Astrocyte of the hippocampus (primary cell): Measurements from ENCODE around the gene G6PC3.

ENCODE experiments used
- DNase-seq: peaks from one replicate; pipeline ENCODE4 v3.0.0; 2011; ENCODE audit warnings: low read depth, low spot score

Gene G6PC3

DNA sequence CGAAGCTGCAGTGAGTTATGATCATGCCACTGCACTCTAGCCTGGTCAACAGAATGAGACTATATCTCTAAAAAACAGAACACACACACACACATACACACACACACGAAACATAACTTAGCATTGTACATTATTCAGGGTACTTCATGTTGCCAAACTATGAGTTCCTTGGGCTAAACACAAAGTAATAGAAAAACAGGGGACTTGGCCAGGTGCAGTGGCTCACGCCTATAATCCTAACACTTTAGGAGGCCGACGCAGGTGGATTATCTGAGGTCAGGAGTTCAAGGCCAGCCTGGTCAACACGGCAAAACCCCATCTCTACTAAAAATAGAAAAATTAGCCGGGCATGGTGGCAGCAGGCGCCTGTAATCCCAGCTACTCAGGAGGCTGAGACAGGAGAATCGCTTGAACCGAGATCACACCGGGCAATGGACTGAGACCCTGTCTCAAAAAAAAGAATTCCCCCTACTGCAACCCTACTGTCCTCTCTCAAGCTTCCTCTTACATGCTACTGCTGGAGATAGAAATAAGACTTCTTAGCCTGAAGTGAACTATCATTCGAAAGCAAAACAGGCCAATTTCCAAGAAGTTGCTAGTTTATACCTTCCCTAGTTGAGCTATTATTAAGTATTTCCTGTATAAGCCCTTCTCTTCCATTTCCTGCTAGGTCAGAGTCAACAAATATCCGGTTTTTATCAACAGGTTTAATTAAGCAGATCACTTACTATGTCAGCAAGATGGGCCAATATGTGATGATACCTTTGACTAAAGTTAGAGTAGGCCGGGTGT, 11.2 kb upstream of the G6PC3 start:
- no peak for DNase-seq

DNA sequence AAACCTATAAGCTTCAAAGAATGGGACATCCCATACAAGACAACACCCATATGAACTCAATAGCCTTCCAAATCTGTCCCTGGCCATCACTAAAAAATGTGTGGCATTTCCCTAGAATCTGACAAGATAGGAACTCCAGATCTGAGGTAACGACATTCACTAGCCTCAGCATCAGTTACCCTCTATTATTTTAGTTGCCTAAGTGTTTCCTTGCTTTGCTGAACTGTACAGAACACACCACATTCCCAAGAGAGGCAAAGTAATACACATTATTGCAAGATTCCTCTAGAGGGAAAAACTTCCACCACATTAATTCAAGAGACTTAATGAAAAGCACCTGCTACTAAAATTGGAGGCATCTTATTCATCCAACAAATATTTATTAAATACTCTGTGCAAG, 9.1 kb upstream of the G6PC3 start:
- no peak for DNase-seq

DNA sequence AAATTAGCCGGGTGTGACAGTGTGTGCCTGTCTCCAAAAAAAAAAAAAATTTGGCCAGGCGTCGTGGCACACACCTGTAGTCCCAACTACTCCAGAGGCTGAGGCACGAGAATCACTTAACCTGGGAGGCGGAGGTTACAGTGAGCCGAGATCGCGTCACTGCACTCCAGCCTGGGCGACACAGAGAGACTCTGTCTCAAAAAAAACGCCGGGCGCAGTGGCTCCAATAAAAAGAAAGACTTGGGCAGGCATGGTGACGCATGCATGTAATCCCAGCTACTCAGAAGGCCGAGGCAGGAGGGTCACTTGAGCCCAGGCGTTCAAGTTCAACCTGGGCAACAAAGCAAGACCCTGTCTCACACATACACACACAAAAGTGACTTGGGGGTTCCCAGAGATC, 7.7 kb upstream of the G6PC3 start:
- DNase-seq: no peak

DNA sequence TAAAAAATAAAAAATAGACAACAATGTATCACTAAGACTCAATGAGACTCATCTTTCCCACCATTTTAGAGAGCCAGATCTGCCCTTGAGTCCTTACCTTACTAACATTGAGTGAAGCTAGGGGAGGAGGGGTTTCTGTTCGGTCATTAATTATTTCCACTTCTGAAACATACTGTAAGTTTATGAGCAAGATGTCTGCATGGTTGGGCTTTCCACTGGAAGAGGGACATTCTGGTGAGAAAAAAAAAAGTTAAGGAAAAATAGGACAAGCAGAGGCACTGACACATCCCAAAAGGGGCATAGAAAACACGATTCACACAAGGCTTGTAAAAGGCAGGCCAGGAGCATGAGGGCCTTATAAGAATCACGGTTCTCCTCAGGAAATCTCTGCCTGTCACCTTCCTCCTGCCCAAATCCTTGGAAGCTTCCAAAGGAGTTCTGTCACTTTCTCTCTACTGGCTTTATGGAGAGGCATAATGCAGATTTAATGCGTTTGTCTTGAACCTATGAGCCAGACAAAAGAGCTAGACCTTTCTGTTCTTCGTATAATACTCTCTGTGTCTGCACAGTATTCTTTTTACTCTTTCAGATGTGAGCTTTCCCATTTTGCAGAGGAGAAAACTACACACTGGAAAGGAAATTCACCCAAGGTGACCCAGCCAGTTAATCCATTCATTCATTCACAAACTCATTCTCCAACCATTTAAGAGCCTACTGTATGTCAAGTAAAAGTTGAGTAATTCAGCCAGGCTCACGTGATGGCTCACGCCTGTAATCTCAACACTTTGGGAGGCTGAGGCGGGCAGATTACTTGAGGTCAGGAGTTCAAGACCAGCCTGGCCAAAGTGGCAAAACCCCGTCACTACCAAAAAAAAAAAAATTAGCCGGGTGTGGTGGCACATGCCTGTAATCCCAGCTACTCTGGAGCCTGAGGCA, 6.6 kb upstream of the G6PC3 start:
- DNase-seq: no peak

DNA sequence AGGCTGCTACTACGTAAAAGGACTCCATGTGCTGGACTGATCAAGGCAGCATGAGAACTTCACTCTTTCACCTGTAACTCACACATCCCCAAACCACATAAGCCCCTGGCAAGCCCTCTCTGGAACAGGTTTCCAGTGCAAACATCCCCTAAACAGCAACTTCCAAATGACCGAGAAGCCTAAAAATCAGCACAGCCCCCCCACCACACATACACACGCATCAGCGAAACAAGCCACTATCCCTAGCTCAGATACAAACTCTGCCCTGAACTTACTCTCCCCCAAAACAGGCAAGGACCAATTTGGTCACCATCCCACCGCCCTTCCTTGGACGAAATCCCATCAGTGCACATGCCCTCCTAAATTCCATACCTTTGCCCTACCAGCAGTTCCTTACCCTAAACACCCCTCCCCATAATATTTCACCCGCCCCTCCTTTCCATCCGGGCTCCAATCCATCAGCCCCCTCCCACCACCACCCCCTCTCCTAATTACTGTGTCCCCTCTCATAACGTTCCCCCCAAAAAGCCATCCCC, 4.8 kb upstream of the G6PC3 start:
- DNase-seq: peak; percentile 36

DNA sequence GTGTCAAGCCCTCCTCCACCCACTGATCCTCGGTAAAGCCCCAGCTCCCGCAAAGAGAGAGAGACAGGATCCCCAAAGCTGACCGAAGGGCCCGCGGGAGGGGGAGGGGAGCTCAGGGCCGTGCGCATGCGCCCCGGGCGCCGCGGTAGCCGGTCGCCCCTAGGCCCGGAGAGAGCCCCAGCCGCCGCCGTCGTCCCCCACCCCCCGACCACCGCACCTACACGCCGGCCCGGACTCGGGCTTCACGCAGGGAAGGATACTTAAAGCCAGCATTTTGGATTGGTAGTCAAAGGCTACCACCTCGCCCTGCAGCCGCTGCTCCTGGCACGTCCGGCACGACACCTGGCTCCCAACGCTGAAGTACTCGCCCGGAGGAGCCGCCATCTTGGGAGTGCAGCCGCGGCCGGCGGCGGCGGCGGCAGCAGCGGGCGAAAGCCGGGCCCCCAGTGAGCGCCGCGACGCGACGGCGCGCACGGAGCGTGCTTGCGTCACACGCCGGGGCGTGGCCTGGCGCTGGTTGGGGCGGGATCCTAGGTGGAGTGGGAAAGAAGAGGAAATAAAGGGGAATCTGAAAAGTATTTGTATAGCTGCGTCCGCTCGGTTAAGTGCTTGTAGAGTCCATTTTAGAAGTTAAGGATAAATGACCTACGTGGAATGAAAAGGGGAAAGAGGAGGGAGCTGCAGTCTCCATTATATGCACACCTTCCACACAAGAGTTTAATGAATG, 4.2 kb upstream of the G6PC3 start, which contains the start of gene LSM12:
Gene LSM12, minus strand, starts transcription at position 468 of the 727 bp plus-strand sequence. Its CDS starts 84 bp downstream, at position 384.
- peak; percentile 98 for DNase-seq

DNA sequence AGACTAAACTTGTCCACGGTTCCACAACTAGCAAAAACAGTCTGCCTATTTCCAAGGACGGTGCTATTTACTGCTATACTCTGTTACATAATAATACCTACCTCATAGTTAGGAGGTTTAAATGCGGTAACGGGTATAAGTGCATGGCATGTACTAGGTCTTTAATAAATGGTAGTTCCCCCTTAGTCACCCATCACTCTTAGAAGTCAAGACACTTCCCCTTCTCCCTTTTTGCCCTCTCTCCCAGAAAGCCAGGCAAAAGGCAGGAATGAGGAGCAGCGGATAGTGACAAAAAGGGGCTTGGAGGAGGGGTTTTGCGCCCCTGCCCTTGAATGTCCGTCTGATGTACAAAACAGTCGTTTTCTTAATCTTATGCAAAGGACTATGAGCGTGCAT, 3.0 kb upstream of the G6PC3 start:
- DNase-seq: no peak

DNA sequence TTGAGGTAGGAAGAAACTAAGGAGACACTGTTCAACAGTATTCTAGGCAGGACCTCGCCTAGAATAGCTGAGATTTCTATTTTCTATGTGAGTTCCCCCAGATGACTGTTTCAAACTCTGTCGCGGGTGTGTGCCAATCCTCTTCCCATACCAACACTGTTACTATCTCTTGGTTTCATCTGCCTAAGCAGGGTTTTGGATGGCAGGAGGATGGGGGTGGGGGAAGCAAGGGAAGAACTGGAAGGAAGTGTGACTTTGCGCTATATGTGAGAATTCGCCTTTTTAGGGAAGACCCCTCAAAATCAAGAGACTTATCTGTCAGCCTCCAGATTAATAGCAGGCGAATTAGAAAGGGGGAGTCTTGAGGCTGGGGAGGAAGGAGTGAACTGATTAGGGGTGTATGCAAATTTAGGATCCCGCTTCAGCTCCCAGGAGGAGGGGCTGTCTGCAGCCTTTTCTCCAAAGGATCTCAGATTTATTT, 521 bp upstream of the G6PC3 start:
- DNase-seq: no peak

DNA sequence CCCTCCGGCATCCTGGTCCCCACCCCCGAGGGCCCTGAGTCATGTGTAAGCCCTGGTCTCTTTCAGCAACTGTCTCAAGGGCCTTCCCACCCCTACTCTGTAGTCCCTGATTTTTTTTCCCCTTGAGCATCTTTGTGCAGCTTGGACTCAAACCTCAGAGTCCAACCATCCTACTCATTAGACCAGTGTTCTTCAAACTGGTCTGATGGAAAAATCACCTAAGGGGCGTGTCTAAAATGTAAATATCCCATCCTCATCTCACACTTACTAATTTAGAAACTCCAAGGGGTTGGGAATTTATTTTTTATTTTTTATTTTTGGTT, 624 bp downstream of the G6PC3 start:
- DNase-seq: no peak

DNA sequence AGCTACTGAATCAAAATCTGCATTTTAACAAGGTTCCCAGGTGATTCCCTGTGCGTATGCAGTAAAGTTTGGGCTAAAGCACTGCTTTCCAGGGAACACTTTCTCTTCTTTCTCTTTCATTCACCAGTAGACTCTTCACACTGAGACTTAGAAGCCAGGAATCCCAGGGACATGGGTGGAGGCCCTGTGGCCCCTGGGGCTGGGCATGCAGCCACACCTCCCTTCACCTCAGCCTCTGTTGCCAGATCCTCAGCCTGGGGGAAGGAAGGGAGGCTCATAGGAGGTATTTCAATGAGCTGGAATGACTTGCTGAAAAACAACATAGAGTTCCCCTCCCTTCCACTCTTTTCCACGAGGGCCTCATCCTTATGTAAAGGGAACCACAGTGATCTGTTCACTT, 1.2 kb downstream of the G6PC3 start:
- peak; percentile 34 for DNase-seq

DNA sequence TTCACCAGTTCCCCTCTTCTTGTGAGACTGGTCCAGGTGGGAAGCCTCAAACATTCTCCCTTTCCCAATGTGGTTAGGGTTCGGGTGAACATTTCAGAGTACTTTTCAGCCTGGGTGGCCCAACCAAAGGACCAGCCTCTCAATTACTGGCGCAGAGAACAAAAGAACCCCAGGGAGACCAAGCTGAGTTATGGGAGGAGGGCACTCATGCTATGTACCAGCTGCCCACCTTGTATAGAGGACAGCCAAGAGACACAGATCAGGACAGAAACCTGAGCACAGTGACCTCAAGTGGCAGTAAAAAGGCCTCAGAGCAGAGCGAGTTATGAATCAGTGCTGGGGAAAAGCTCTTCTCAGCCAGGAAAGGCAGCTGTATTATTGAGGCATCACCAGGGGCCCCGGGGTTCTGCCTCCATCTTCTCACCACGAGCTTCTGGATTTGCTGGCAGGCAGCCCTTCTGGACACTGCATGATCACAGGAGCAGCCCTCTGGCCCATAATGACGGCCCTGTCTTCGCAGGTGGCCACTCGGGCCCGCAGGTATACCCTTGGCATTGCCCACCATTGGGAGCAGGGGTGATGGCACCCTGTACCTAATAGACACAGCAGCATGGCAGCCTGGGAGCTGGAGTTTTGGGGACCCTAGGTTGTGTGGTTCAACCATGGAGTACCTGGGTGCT, 3.8 kb downstream of the G6PC3 start:
- no peak for DNase-seq

DNA sequence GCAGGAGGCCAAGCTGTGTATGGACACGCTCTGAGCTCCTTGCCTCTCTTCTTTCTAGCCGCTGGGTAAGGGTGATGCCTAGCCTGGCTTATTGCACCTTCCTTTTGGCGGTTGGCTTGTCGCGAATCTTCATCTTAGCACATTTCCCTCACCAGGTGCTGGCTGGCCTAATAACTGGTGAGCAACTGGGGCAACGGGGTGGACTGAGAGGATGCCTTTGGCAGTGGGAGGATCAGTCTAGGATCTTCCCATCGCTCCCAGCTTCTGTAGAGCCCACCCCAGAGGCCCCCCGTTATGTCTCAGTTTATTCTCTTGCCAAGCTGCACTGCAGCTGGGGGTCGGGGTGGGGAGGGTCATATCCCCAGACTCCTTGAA, 4.4 kb downstream of the G6PC3 start:
- no peak for DNase-seq

DNA sequence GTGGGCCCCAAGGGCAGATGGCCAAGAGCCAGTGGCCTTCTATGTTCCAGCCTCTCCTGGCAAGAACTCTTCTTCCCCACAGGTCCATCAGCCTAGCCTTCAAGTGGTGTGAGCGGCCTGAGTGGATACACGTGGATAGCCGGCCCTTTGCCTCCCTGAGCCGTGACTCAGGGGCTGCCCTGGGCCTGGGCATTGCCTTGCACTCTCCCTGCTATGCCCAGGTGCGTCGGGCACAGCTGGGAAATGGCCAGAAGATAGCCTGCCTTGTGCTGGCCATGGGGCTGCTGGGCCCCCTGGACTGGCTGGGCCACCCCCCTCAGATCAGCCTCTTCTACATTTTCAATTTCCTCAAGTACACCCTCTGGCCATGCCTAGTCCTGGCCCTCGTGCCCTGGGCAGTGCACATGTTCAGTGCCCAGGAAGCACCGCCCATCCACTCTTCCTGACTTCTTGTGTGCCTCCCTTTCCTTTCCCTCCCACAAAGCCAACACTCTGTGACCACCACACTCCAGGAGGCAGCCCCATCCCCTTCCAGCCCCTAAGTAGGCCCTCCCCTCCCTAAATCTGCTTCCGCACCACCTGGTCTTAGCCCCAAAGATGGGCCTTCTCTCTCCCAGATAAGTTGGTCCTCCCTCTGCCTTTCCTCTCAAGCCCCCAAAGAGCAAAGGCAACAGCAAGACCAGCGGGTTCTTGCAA, 5.2 kb downstream of the G6PC3 start:
- DNase-seq: no peak

DNA sequence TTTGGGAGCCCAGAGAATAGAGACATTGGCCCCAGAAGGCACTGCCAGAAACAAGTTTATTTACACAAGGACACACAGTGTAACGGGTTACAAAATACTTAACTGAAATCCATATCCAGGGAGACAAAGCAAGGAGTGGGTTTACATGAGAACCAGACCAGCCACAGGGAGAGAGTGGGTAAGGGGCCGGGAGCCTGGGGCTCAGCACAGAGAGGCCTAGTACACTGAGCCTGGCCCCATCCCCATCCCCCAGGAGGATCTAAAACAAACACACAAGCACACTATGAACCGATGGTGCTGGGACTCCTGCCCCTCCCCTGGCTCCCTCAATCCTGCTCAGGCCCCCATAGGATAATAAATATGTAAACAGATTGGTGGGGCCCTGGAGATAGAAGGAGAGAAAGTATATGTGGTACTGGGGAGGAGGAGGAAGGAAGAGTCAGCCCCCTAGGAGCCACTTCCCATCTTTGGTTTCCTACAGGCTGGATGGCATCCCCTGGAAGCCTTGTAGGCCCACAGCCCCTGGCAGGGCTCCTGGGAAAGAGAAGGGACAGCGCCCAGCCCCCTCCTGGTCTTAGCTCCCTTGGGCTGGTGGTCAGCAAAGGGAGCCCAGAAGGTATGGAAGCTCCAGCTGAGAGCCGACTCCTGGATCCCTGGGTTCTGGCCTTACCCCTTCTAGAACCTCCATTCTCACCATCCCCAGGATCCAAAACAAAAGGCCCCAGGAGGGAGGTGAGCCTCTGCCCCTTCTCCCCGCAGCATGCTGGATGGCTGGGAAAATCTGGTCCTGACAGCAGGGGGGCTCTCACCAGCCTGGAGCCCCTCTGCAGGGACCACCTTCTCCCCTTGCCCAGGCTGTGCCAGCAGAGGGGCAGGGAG, 6.4 kb downstream of the G6PC3 start:
- no peak for DNase-seq

DNA sequence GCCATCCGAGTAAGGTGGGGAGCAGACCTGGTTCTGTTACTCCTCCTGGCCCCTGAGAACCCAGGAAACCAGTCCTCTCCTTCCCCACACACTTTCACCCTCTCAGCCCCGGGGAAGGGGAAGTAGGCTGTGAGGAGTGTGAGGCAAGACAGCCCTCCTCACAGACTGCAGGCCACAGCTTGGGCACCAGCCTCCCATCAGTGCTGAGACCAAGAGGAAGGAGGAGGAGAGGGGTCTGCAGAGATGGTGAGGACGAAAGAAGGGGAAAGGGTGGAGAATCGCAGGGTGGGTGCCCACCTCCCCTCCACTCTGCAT, 7.0 kb downstream of the G6PC3 start:
- DNase-seq: no peak

DNA sequence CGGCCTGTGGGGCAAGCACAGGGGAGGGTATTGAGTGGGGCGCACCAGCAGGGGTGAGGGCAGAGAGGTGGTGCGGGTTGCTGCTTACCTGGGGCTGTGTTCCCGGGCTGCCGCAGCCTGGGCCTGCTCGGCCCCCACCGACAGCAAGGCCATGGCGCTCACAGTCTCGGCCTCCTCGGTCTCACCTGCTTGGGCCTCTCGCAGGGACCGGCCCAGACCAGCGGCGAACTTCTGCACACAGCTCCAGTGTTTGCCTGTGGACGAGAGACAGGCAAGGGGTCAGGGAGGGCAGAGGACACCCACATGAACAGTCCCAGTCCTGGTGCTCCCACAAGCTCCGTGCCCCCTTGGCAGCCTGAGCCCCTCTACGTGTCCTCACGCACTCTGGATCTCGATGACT, 7.9 kb downstream of the G6PC3 start:
- DNase-seq: no peak

DNA sequence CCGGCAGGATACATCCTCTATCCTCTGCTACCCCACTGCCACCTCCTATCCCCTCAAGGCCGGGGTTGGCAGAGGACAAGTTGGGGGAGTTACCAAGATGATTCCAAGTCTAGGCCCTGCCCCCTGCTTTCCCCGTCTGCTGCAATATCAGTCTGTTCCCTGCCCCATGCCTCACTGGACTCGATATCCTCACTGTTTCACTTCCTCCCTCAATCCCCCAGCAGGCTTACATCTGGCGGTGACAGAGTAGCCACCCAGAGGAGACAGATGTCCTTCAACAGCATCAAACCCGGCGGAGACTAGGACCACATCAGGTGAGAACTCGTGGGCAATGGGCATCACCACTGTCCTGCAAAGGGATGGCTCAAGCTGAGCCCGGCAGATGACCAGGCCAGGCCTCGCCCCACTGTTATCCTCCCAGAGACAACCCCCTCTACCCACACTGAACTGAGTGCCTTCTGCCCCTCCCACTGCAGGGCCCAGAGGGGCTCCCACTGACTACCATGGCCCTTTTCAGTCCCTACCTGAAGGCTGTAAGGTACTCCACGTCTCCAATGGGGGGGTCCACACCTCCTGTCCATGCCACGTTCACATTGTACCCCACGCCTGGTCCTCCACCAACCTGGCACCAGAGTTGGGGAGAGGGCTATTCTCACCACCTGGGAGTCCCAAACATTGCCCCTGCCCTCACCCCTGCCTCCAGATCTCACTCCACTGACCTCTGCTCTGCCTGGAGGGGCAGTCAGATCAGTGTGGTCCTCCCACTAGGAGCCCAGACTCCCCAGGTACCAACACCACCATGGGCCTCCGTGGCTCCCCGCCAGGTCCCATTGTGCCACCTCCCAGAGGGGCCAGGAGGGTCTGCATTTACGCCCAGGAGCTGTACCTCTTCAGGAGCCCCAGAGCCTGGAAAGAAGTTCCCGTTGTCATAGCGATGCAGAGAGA, 9.6 kb downstream of the G6PC3 start:
- DNase-seq: no peak

DNA sequence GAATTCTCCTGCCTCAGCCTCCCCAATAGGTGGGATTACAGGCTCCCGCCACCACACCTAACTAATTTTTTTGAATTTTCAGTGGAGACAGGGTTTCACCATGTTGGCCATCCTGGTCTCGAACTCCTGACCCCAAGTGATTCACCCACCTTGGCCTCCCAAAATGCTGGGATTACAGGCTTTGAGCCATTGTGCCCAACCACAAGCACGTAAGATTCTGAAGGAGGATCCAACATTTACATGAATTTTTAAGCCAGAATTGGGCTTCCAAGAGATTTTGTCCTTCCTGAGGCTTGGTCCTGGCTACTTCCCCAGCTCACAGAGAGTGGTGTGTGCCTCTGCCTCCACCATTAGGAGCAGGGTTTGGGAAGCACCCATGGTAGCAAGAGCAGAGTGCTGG, 11.1 kb downstream of the G6PC3 start:
- DNase-seq: peak; percentile 29
